Activated effector memory CD4-positive, alpha-beta T cell treated with Interleukin-2 at 50 U/mL for 16 hours (primary cell): ENCODE results near the gene FAM13A.

Experiments used
- DNase-seq: peaks from one replicate; pipeline ENCODE4 v3.0.0-alpha.2; 2020

Gene FAM13A

DNA sequence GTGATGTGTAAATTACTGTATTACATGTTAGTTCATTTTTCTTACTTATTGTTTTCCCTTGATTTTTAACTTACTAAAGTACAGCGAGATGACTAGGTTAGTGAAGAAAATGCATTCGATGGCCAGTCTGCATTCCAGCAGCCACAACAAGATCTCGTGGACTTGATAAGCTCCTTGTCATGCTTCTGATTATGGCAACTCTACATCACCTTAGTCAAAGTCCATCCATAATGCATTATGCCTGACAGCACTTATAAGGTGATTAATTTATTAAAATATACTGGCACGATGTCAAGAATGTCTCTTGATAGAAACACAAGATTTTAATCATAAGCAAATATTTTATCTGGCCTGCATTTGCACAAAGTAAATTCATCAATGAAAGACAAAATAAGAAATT is 249.5 kb downstream of the FAM13A start:
- DNase-seq: no peak

DNA sequence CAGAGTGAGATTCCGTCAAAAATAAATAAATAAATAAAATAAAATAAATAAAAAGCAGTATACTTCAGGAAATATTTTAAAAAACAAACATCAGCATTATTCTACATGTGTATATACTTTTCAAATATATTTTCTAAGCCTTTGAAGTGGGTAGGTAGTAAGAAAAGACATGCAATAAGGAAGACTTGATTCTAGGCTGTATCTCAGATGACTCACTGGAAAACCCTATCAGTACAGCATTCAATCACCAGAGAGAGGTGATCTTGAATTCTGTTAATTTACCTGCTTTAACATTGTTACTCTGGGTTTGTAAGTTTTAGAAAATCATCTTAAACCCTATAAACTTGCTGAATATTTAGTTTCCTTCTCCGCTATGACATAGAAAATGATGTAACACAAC is 252.8 kb downstream of the FAM13A start:
- DNase-seq: no peak

DNA sequence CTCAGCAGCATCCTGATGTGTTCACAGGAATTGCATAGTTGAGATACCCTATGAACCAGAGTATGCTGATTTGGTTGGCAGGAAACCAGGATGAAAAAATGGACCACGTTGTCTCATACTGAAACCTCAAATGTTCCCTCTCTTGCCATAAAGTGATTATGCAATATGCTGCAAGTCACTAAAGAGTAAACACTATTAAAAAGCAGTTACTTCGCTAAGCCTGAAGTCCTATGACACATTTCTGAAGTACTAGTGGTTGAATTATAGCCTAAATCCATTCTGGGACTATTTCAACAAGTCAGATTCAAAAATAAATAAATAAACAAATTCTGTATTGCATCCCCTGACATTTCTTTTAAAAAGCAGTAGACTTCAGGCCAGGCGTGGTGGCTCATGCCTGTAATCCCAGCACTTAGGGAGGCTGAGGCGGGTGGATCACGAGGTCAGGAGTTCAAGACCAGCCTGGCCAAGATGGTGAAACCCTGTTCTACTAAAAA is 253.3 kb downstream of the FAM13A start:
- DNase-seq: no peak

DNA sequence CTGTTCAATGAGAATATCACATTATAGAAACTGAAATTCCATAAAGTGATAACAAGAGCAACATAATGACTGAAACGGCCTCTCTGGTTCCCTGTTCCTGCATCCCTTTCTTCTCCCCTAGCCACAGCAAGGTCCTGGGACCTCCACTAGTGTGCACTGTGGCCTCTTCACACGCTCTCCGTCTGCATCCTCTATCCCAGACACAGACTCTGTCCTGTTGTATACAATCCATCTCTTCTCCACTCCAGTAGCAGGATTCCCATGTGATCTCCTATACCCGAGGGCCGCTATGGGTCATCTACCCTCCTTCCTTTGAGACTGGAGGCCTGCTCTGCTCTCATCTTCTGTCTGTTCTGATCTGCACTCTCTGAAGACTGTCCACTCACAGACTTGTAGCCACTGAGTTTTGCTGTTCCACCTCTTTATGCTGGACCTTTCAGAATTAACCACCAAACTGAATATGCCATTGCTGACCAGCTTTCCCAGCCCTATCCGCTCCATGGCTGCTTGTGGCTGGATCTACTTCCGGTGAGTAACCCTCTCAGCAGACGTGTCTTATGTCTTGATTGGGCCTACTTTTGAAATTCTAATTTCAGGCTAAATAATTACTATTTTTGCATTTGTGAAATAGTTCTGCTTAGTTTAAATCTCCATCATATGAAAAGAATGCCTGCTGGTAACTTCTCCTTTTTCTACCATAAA is 254.2 kb downstream of the FAM13A start:
- DNase-seq: no peak

DNA sequence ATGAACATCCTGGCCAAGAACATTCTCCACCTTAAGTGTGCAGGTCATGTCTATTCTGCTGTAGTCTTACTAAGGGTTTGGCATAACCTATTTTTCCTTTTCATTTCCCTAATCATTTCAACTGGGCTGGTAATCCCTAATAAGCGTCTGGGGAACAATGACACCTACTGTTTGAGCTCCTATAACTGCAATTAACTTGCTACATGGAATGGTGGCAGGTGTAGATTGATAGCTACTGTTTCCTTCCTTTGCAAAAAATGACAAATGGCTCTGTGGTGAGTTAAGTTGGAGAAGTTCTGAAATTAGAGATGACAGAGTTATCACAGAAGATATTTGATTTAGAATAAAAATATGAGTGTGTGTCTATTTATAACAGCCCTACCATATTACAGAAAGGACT is 254.8 kb downstream of the FAM13A start:
- DNase-seq: no peak

DNA sequence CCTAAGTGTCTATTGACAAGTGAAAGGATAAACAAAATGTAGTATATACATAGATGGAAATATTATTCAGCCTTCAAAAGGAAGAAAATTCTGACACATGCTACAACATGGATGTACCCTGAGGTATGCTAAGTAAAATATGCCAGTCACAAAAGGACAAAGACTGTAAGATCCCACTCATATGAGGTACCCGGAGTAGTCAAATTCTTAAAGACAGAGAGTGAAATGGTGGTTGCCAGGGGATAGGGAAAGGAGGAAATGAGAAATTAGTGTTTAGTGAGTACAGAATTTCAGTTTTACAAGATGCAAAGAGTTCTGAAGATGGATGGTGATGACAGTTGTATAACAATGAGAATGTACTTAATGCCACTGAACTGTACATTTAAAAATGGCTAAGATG is 257.1 kb downstream of the FAM13A start:
- no peak for DNase-seq

DNA sequence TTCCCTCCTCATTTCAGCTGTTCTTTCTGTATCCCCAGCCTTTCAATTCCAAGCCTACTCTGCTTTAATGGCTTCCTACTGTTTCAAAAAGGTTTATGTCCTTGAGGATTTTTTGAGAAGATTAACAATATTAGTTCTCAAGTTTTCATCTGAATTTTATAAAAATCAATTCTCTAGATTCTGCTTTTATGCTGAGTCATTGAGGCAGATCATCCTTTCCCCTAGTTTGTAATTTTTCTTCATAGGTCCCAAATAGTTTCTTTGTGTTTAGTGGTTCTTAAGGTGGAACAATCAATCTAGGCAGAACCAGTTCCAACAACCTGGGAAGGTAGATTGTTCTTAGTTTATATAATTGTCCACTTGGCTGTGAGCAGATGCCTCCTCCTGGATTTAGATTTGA is 259.3 kb downstream of the FAM13A start:
- DNase-seq: no peak

DNA sequence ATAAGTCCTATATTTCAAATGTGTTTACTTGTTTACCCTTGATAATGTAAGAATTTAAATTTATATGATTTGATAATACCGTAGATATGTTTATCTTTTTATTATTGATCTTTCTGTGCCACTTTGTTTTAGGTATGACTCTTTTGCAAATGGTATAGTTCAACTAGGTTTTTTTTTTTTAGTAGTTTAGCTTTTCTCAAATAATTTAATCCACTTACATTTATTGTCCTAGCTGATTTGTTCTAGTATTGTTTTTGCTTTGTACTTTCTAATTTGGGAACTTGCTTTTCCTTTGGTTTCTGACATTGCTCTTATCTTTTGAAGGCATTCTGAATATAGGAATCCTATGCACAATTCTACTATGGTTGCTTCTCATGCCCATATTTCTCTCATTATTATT is 260.4 kb downstream of the FAM13A start:
- DNase-seq: no peak

DNA sequence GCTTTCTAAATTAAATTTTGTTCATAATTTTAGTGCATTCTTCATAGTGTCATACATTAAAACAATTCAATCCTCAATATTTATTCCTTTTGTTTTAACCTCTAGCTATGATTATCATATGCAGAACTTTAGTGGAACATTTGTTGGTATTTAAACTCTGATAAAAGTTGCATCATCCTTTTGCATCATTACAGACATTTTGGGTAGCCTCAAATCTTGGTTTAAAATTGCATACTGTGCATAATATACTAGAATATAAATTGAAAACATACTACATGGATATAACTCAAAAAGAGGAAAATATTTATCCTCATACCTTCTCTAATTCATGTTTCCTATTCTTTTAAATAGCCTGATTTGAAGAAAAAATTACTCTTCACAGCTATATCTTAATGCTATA is 262.0 kb downstream of the FAM13A start:
- DNase-seq: no peak

DNA sequence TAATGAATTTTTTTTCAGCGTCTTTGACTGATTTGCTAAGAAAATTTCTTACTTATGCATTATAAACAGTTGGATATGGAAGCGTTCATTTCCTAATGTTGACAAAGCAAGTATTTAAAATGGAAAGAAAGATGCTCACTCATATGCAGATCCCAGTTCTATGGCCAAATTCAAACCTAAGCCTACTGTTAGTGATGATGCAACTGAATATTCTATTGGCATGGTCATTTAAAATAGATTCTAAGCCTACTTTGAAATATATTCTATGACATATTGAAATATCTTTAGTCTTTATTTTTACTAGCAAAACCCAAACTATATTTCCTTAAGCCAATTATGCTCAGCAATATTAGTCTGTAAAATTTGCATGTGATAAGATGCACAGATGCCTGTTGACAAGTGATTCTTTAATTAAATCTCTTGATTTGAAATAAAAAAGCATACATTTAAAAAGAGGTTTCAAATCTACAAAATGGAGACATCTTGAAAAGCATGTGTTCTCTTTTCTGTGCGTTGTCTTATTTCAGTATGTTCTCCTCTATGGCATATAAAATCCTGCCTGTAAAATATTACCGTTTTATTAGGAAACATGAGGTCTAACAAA is 262.8 kb downstream of the FAM13A start:
- DNase-seq: no peak

DNA sequence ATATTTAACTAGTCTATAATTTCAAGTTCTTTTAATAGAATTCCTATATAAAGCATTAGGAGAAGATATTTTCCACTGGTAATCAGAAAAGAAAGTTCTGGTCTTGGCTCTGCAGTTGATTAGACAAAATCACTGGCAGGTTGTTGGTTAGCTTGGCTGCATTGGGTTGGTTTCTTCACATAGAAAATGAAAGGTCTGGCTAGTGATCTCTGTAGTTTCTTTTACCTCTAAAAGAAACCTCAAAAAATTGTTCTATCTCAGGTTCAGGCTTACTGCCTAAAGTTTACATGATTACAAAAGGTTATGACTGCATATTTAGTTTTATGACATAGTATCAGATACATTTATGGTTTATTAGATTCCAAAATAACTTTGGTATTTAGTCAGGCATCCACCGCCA is 263.5 kb downstream of the FAM13A start:
- no peak for DNase-seq

DNA sequence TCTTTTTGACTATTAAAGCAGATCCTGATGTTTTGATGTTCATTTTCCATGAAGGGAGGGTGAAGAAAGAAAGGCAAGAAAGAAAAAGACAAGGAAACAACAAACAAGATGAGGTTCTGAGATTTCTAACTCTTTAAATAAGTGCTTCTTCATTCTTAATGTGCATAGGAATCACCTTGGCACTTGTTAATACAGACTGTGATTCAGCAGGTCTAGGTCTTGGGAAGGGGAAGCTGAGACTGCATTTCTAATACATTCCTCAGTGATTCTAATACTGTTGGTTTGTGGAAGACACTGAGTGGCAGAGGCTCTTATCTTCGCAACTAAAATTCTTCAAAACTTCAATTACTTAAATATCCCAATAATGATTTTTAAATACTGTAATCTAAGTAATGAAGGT is 264.2 kb downstream of the FAM13A start:
- DNase-seq: no peak

DNA sequence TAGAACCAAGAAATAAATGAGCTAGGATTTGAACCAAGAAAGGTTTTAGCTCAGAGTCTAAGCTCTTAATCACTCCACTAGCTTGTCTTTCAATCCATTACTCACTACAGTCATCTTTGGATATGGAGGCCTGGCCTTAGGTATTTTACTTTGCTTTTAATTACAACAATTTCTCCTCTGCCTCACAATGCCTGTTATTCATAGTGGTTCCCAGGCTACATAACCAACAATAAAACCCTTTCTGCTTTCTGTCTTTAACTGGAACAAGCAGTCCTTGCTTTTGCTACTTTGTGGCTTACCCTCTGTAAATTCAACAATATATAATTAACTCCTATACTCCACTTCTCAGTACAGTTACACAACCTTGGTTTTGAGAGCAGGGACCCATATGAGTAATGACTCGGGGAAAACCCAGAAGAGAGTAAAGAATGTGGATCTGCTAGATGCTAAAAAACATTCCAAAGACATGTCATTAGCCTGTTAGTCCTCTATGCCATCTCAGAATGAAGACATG is 264.7 kb downstream of the FAM13A start:
- DNase-seq: no peak

DNA sequence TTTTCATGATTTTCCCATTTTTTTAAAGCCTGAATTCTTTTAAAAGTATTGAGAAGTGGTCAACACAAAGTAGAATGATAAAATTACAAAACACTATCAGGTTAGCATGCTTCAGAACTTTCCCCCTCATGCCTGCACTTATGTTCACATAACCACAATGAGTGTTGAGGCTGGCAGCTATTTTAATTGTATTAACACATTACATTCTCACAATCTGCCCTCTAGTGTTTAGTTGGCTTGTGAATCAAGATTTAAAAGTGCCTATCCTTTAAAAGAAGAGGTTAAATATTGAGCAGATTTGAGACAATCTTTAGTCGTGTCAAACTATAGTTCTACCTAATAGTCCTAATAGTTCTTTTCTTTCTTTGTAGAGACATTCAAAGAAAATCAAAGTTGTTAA is 265.7 kb downstream of the FAM13A start:
- DNase-seq: no peak

DNA sequence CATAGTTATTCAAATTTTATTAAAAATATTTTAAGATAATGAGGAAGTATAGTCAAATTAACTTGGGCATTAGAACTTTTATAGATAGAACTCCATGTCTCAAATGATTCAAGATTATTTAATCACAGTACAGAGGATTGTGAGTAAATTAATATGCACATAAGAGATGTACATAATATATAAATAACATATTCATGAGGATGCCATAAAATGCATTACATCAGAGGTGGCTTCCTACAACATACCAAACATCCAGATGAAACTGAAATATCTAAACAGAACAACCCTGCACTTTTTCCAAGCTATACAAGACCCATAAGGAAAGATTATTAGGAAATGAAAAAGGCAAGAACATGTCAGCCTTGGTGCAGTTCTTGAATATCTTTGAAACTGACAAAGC is 268.1 kb downstream of the FAM13A start:
- no peak for DNase-seq

DNA sequence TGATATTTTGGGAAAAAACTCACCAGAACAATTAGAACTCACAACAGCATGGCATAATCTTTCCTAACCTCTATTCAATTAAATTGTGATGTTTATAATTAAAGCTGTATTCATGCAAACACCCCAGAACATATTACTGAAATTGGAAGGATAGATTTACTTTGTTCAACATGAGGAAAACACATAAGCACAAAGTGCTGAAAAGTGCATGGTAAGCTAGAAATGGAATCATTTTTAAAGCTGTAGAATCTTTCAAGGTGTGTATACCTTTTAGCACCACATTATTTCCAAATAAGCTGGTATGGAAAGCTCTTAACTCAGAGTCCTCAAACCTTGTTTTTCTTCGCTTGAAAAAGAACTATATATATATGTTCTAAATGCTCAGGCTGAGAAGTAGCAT is 268.6 kb downstream of the FAM13A start:
- no peak for DNase-seq

DNA sequence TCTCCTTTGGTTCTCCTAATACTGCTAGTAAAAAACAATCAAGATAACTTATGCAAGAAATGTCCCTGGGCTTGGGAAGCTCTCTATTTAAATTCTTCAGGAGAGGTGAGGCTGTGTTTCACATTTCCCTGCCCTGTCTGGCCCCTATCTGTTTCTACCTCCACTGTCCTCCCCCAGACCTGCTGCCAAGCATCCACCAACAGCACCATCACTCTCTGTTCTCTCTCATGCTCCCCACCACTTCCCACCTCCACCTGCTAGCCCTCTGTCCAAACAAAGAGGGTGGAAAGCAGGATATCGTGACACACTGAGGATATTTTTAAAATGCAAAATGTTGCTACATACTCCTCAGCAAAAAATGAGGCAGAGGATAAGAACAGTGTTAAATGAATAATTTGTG is 271.0 kb downstream of the FAM13A start:
- no peak for DNase-seq

DNA sequence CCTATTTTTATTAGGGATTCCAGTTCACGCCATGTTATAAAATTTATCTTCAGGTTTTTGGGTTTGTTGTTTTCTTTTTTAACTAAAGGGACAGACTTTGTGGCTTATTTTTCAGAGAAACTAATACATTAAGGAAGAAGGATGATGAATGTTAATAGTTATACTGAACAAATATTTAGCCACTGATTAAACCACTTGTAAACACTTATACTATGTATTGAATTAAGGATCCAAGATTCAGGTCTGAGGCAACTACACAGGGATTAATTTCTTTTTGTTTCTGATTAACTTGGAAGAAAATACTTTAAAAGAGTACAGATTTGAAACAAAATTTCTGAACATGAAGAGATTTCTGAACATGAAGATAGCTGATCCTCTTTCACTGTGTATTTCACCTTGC is 276.6 kb downstream of the FAM13A start:
- no peak for DNase-seq

DNA sequence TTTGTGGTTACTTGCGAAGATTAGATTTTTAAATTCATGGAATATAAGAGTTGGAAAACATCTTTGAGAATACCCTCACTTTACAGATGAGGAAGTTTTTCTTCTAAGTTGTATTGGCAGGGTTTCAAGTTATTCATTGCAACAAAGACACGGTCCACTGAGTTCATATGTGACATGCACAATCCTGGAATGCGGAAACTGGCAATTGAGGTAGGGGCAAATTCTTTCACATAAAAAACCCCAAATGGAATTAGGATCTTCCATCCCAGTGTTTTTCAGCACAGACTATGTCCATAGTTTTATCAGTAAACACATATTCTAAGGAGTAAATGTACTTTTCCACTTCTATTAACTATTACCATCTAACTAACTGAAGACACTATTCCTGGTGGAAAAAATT is 277.6 kb downstream of the FAM13A start:
- no peak for DNase-seq

DNA sequence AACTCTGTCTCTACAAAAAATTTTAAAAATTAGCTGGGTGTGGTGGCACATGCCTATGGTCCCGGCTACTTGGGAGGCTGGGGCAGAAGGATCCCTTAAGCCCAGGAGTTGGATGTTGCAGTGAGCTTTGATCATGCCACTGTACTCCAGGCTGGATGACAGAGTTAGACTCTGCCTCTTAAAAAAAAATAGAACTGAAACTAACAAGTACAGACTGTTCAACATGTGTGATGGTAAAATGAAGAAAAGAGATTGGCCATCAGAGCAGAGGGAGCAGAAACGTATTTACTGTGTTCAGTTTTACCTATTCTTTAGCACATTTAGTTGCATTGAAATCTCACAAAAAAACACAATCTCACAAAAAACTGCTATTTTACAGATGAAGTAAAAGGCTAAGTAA is 281.5 kb downstream of the FAM13A start:
- DNase-seq: no peak

DNA sequence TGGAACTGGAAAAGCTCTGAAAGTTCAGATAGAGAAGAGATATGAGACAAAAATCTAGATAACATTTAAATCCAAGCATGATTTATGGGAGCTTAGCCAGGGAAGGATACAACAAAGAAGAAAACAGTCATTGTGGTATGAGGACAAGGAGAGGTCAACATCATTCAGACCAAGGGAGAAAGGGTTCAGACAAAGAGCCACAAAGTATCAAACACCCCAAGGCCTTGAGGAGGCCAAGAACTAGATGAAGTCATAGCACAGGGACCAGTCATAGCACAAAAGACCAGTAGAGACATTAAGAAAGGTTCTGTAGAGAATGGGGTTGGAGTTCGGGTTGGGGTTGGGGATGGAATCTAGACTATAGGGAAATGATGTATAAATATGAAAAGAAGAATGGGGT is 282.0 kb downstream of the FAM13A start:
- no peak for DNase-seq

DNA sequence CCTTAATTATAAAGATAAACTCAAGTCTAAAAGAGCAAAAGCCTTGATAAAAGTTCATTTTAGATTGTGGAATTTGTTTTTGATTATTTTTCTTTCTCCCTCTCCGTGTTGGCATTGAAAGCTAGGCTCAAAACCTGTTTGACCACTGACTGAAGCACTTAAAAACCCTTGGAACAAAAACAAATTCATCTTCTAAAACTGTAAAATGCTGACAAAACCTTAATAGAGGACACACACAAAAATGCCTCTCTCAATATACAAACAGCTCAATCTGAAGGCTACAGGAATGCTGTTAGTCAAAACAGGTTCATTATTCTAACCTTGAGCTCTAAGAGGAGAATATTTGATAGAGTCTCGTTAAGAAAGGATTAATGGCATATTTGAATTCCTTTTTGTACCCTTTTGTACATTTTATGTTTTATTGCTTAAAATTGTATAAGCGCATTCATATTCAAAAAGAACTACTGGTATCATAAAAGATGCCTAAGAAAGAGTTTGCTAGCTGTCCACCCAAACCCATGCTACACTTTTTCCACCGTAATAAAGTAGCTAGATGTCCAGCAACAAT is 285.0 kb downstream of the FAM13A start:
- no peak for DNase-seq

DNA sequence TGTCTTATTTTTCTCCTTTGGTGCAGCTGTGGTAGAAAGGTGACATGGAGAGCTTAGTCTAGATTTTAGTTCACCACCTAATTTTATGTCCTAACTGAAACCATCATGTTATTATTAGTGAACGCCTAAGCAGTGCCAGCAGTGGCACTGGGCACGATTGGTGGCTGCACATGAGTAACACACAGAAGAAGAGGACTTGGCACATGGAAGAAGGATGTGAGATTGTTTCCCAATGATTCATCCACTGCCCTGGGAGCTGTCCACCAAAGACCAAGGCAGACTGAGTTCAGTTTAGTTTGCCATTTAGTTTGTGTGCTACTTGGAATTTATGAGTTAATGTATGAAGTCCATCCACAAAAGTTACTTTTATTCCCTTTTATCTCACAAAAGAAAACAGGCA is 291.3 kb downstream of the FAM13A start:
- DNase-seq: no peak

DNA sequence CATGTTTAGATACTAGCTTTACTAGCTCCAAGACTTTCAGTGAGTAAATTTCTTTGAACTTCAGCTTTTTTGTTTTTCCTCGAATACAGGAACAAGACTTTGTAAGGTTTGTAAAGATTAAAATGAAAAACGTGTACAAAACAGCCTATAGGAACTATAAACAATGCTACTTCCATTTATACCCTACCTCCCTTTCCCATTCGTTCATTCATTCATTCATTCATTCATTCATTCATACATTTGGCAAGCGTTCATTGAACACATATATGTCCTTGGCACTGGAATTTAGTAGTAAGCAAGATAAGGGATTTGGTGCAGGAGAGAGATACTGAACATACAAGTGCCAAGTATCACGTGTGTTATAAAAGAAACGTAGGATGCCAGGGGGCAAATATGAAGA is 293.9 kb downstream of the FAM13A start:
- DNase-seq: no peak
